Measurements from ENCODE around the gene C5orf58.

The C5orf58 gene

GRCh38 chr5:170201311-170201710 lies 31.5 kb upstream of the C5orf58 start:
- Histone ChIP-seq H3K4me3 (ENCODE audit: low read length) (no peak overlapping the region), H3F3A (ENCODE audit: insufficient read depth, low read length) (no peaks in the 10 kb centered on the region), H2AFZ (ENCODE audit: low read length) (no peak overlapping the region), H3K9ac (ENCODE audit: low read length) (no peak overlapping the region), H3K79me2 (ENCODE audit: low read length) (no peaks in the 10 kb centered on the region), H3K9me2 (replicated peaks; ENCODE audit: insufficient read depth, low read length) (no peaks in the 10 kb centered on the region), H3K27me3 (replicated peaks; ENCODE audit: insufficient read depth, low read length) (no peaks in the 10 kb centered on the region), H3K9me3 (replicated peaks; ENCODE audit: insufficient read depth, low read length) (no peaks in the 10 kb centered on the region), H3K36me3 (replicated peaks; ENCODE audit: insufficient read depth, low read length) (no peaks in the 10 kb centered on the region), H3K4me1 (ENCODE audit: low read length) (no peaks in the 10 kb centered on the region), H3K27ac (ENCODE audit: low read length) (no peak overlapping the region), H3K4me2 (ENCODE audit: low read depth, low read length) (no peak overlapping the region), H4K20me1 (ENCODE audit: insufficient read depth, low read length) (no peaks in the 10 kb centered on the region)
- DNase-seq: no peak
- no peak for TF ChIP-seq EZH2phosphoT487 (IDR thresholded peaks at IDR 0.05; ENCODE audit: low read length)
- no peak for TF ChIP-seq CTCF (IDR thresholded peaks at IDR 0.05; ENCODE audit: low read length)
- no peak for TF ChIP-seq EZH2 (optimal IDR thresholded peaks at IDR 0.05; ENCODE audit: low read depth, low read length)

GRCh38 chr5:170202117-170202516 lies 30.7 kb upstream of the C5orf58 start:
- H3K36me3 ChIP-seq (replicated peaks; ENCODE audit: insufficient read depth, low read length): no peaks in the 10 kb centered on the region
- H3K27me3 ChIP-seq (replicated peaks; ENCODE audit: insufficient read depth, low read length): no peaks in the 10 kb centered on the region
- TF ChIP-seq EZH2 (optimal IDR thresholded peaks at IDR 0.05; ENCODE audit: low read depth, low read length) (no peak), CTCF (IDR thresholded peaks at IDR 0.05; ENCODE audit: low read length) (no peak), EZH2phosphoT487 (IDR thresholded peaks at IDR 0.05; ENCODE audit: low read length) (no peak)

GRCh38 chr5:170204202-170204601 lies 28.6 kb upstream of the C5orf58 start:
- H2AFZ ChIP-seq (ENCODE audit: low read length): no peak overlapping the region
- TF ChIP-seq EZH2 (optimal IDR thresholded peaks at IDR 0.05; ENCODE audit: low read depth, low read length) (no peak), EZH2phosphoT487 (IDR thresholded peaks at IDR 0.05; ENCODE audit: low read length) (no peak), CTCF (IDR thresholded peaks at IDR 0.05; ENCODE audit: low read length) (no peak)
- H3K9me3 ChIP-seq (replicated peaks; ENCODE audit: insufficient read depth, low read length): no peaks in the 10 kb centered on the region
- no peaks in the 10 kb centered on the region for H3K9me2 ChIP-seq (replicated peaks; ENCODE audit: insufficient read depth, low read length)
- no peaks in the 10 kb centered on the region for H3K36me3 ChIP-seq (replicated peaks; ENCODE audit: insufficient read depth, low read length)
- H4K20me1 ChIP-seq (ENCODE audit: insufficient read depth, low read length): no peaks in the 10 kb centered on the region
- no peaks in the 10 kb centered on the region for H3K79me2 ChIP-seq (ENCODE audit: low read length)
- no peaks in the 10 kb centered on the region for H3F3A ChIP-seq (ENCODE audit: insufficient read depth, low read length)
- H3K27me3 ChIP-seq (replicated peaks; ENCODE audit: insufficient read depth, low read length): no peaks in the 10 kb centered on the region
- H3K4me2 ChIP-seq (ENCODE audit: low read depth, low read length): no peak overlapping the region
- no peak for DNase-seq
- no peak overlapping the region for H3K4me3 ChIP-seq (ENCODE audit: low read length)
- H3K9ac ChIP-seq (ENCODE audit: low read length): no peak overlapping the region
- no peak overlapping the region for H3K27ac ChIP-seq (ENCODE audit: low read length)
- no peaks in the 10 kb centered on the region for H3K4me1 ChIP-seq (ENCODE audit: low read length)

More at GRCh38 chr5:170202117-170202516, 30.7 kb upstream of the C5orf58 start:
- Histone ChIP-seq H3K4me3 (ENCODE audit: low read length) (no peak overlapping the region), H3K9me2 (replicated peaks; ENCODE audit: insufficient read depth, low read length) (no peaks in the 10 kb centered on the region), H3K9ac (ENCODE audit: low read length) (no peak overlapping the region), H3K4me1 (ENCODE audit: low read length) (no peaks in the 10 kb centered on the region), H3K9me3 (replicated peaks; ENCODE audit: insufficient read depth, low read length) (no peaks in the 10 kb centered on the region), H3K79me2 (ENCODE audit: low read length) (no peaks in the 10 kb centered on the region), H4K20me1 (ENCODE audit: insufficient read depth, low read length) (no peaks in the 10 kb centered on the region), H3K4me2 (ENCODE audit: low read depth, low read length) (no peak overlapping the region), H3K27ac (ENCODE audit: low read length) (no peak overlapping the region), H3F3A (ENCODE audit: insufficient read depth, low read length) (no peaks in the 10 kb centered on the region), H2AFZ (ENCODE audit: low read length) (no peak overlapping the region)
- DNase-seq: no peak
